Measurements from ENCODE around the gene CNTN4.

GRCh38 chr3:3013317-3014052 is 914.8 kb downstream of the CNTN4 start:
- no peak for TF ChIP-seq CTCF (IDR thresholded peaks at IDR 0.05 in 8 of 11, conservative IDR thresholded peaks at IDR 0.05 in 3 of 11)
- TF ChIP-seq POLR2A (IDR thresholded peaks at IDR 0.05) = no peak

Data from spleen (tissue), 7 donors.